Hepatocyte (in vitro differentiated cells): ENCODE data around the gene MEOX1.

Experiments used
- CTCF ChIP-seq: fragments of 200-600 bp; sonication (generic); IDR thresholded peaks from 2 replicates; pipeline ENCODE4 v1.5.1; 2016; ENCODE audit warnings: antibody characterized with exemption, mild to moderate bottlenecking; ENCODE audit not compliant: poor library complexity
- EZH2 ChIP-seq: fragments of 200-600 bp; sonication (generic); IDR thresholded peaks from 2 replicates; pipeline ENCODE4 v1.6.1; 2016; ENCODE audit warnings: antibody characterized with exemption, mild to moderate bottlenecking, borderline replicate concordance
- EZH2phosphoT487 ChIP-seq: fragments of 200-600 bp; sonication (generic); IDR thresholded peaks from one replicate; pipeline ENCODE4 v1.6.1; 2018; ENCODE audit warnings: antibody characterized with exemption, mild to moderate bottlenecking, low read depth, moderate library complexity; ENCODE audit not compliant: unreplicated experiment, severe bottlenecking

- TF ChIP-seq EZH2 (no peak), CTCF (no peak), EZH2phosphoT487 (no peak)
These were observed 47.2 kb downstream of the MEOX1 start for GRCh38 chr17:43614561-43614960.
